A549 (cell line): Measurements from ENCODE around the gene MCRS1. TPM values are rescaled to one million over a fixed set of nuclear protein-coding genes. Genes with fewer than 3 reads are reported as not detected.

Experiments
- ATAC-seq, 2 experiments: fragments of 200-7000 bp in 1 of 2; fragments of >200 bp in 1 of 2; cut with Nextera tagmentation in 1 of 2; cut with Tn5 transposase in 1 of 2; 3 replicates each; pipeline versions ENCODE4 v1.8.0 to v1.9.1; 2018 to 2020; ENCODE audit warnings: mild to moderate bottlenecking in 1 of 2, moderate library complexity in 1 of 2
- CTCF ChIA-PET: fragments of 300-600 bp; sonication (Branson Sonifier 250); formaldehyde crosslinking; extraction: SDS; loops from one replicate; lab custom pipeline; 2021; ENCODE audit warnings: antibody characterized with exemption, inconsistent platforms; lab: Yijun Ruan, JAX
- POLR2A ChIA-PET: fragments of 350-600 bp; formaldehyde crosslinking; extraction: SDS; loops from one replicate; lab custom pipeline; 2021; ENCODE audit warnings: antibody characterized with exemption, inconsistent platforms; lab: Yijun Ruan, JAX
- DNase-seq, 2 experiments: peaks; one replicate each; pipeline versions ENCODE4 v3.0.0 to v3.0.0-alpha.2; 2011 to 2016; ENCODE audit warnings: low read depth in 1 of 2, low spot score in 1 of 2
- FAIRE-seq: peaks from 2 replicates; lab custom pipeline; 2011; peaks lifted over from hg19 to GRCh38; lab: Jason Lieb, UNC
- H3K27ac ChIP-seq, 2 experiments: fragments of >200 bp; sonication (Bioruptor Twin); formaldehyde crosslinking; 3 replicates each; pipeline ENCODE4 v1.5.1; 2016 to 2017
- H3K4me1 ChIP-seq: fragments of >200 bp; sonication (Bioruptor Twin); formaldehyde crosslinking; 3 replicates; pipeline ENCODE4 v1.6.1; 2016
- H3K4me2 ChIP-seq: fragments of >200 bp; sonication (Bioruptor Twin); formaldehyde crosslinking; 3 replicates; pipeline ENCODE4 v1.6.1; 2016
- H3K4me3 ChIP-seq: fragments of >200 bp; sonication (Bioruptor Twin); formaldehyde crosslinking; 3 replicates; pipeline ENCODE4 v1.5.1; 2016
- H3K9me3 ChIP-seq: fragments of >200 bp; sonication (Bioruptor Twin); formaldehyde crosslinking; 3 replicates; pipeline ENCODE4 v1.6.1; 2016
- ATOH8 ChIP-seq: fragments of 250-450 bp; sonication (Bioruptor Pico); IDR thresholded peaks from 2 replicates; pipeline ENCODE4 v1.5.0; 2020; ENCODE audit warnings: low read depth, mild to moderate bottlenecking, moderate library complexity
- CEBPB ChIP-seq, 2 experiments: fragments of >200 bp in 1 of 2; sonication (Bioruptor Twin) in 1 of 2; formaldehyde crosslinking in 1 of 2; IDR thresholded peaks; 2 replicates each; pipeline ENCODE4 v1.6.1; 2012 to 2016
- CTCF ChIP-seq: fragments of >200 bp; sonication (Bioruptor Twin); formaldehyde crosslinking; IDR thresholded peaks from 3 replicates; pipeline ENCODE4 v1.5.1; 2016
- ELK1 ChIP-seq: fragments of 150-350 bp; IDR thresholded peaks from 2 replicates; pipeline ENCODE4 v1.6.1; 2014; ENCODE audit warnings: low read depth, mild to moderate bottlenecking, low read length
- FOSL2 ChIP-seq, 2 experiments: fragments of 450-650 bp in 1 of 2; fragments of >200 bp in 1 of 2; sonication (Bioruptor Twin) in 1 of 2; formaldehyde crosslinking; IDR thresholded peaks; 2 replicates each; pipeline versions ENCODE4 v1.5.0 to v1.6.1; 2016 to 2020; ENCODE audit warnings: mild to moderate bottlenecking in 1 of 2, moderate library complexity in 1 of 2
- FOXS1 ChIP-seq: fragments of 250-450 bp; sonication (Bioruptor Pico); IDR thresholded peaks from 2 replicates; pipeline ENCODE4 v1.5.0; 2020; ENCODE audit warnings: mild to moderate bottlenecking, moderate library complexity
- GATA3 ChIP-seq: IDR thresholded peaks from 2 replicates; pipeline ENCODE4 v1.6.1; 2012; ENCODE audit warnings: borderline replicate concordance
- HES2 ChIP-seq: fragments of >200 bp; sonication (Bioruptor Twin); formaldehyde crosslinking; IDR thresholded peaks from 2 replicates; pipeline ENCODE4 v1.6.1; 2016
- HOXA7 ChIP-seq: fragments of 250-450 bp; sonication (Bioruptor Pico); IDR thresholded peaks from 2 replicates; pipeline ENCODE4 v1.5.0; 2020; ENCODE audit warnings: mild to moderate bottlenecking, moderate library complexity
- KDM1A ChIP-seq: fragments of 200-600 bp; sonication (generic); IDR thresholded peaks from 2 replicates; pipeline ENCODE4 v1.6.1; 2016; ENCODE audit warnings: low read depth, mild to moderate bottlenecking
- KDM5A ChIP-seq: fragments of 200-600 bp; sonication (generic); IDR thresholded peaks from 2 replicates; pipeline ENCODE4 v1.6.1; 2016; ENCODE audit warnings: antibody characterized with exemption, mild to moderate bottlenecking
- MAX ChIP-seq: IDR thresholded peaks from 2 replicates; pipeline ENCODE4 v1.6.1; 2012
- REST ChIP-seq: fragments of 200-600 bp; sonication (generic); IDR thresholded peaks from 2 replicates; pipeline ENCODE4 v1.6.1; 2016; ENCODE audit warnings: antibody characterized with exemption, mild to moderate bottlenecking, moderate library complexity
- SREBF2 ChIP-seq: fragments of 450-650 bp; IDR thresholded peaks from 2 replicates; pipeline ENCODE4 v1.6.1; 2014; ENCODE audit warnings: mild to moderate bottlenecking, moderate library complexity
- TFCP2L1 ChIP-seq: fragments of 250-450 bp; sonication (Bioruptor Pico); IDR thresholded peaks from 2 replicates; pipeline ENCODE4 v1.5.0; 2021; ENCODE audit warnings: mild to moderate bottlenecking
- WGBS: methylation state at CpG from one replicate; pipeline ENCODE4 v1.1.6; 2017; ENCODE audit errors: missing lambda C conversion rate; 5-methylcytosine and 5-hydroxymethylcytosine counted together
- polyA plus RNA-seq, 4 experiments: library from polyadenylated mRNA; depleted of rRNA in 3 of 4; stranded (reverse); fragments of >200 nt; fragmentation: RNase III in 1 of 4; extraction: RNeasy Plus Mini Kit Qiagen cat#74134 plus additional on column Dnase treatment in 1 of 4; gene quantifications; 2 replicates in 3 of 4; 3 replicates in 1 of 4; pipeline ENCODE4 v1.2.3, GENCODE V29; 2011 to 2017

The MCRS1 gene
- polyA plus RNA-seq, 2 of the 4 experiments (the other 2 are of a cell fraction): 64.1 to 68.5 TPM

- peak overlapping the region; percentile 86 for H3K4me2 ChIP-seq
- FAIRE-seq: no peak
- under 1% methylated on average over 19 of the region's 19 CpGs for WGBS
- peak overlapping the region; percentile 65 for H3K4me3 ChIP-seq
- DNase-seq: peak; percentile 27 to 54
- no peaks in the 10 kb centered on the region for H3K9me3 ChIP-seq
- no peak for TF ChIP-seq HES2
- no peak for TF ChIP-seq HOXA7
- no peak for TF ChIP-seq SREBF2
- TF ChIP-seq CEBPB (IDR thresholded peaks at IDR 0.05): no peak
- TF ChIP-seq ATOH8 (CRISPR knock-in tag): no peak
- no peak for TF ChIP-seq FOXS1 (CRISPR knock-in tag)
- TF ChIP-seq KDM1A: no peak
- TF ChIP-seq ELK1: no peak
- CTCF ChIA-PET: interaction anchor here (3.2 to 5.6 kb wide), 2 partner anchors 12 to 15 kb away, joined by 22 to 58 read pairs; no protein-coding TSS in a partner anchor
- peaks cover 13% of the 10 kb centered on the region for H3K4me1 ChIP-seq
- POLR2A ChIA-PET: no interaction called here
- H3K27ac ChIP-seq: peak overlapping the region; percentile 95 to 99
- ATAC-seq: peak; percentile 73 to 78
Measured at GRCh38 chr12:49568442-49569162, 660 bp upstream of the MCRS1 start.

GRCh38 chr12:49567302-49567610, 686 bp downstream of the MCRS1 start:
- WGBS: 12% methylated on average over 11 of the region's 11 CpGs
- TF ChIP-seq KDM5A (no peak), TFCP2L1 (CRISPR knock-in tag) (no peak), GATA3 (no peak), REST (no peak), MAX (no peak), CTCF (no peak), FOSL2 (IDR thresholded peaks at IDR 0.05) (no peak), FOSL2 (CRISPR knock-in tag; IDR thresholded peaks at IDR 0.05) (no peak), SREBF2 (no peak)
- H3K27ac ChIP-seq: peak overlapping the region; percentile 95 to 99
- CTCF ChIA-PET: interaction anchor here (0.6 to 7.0 kb wide), 11 partner anchors 9 to 315 kb away, joined by 3 to 49 read pairs (median 5); partner anchors contain the start of gene DNAJC22
- peak overlapping the region; percentile 65 for H3K4me3 ChIP-seq
- FAIRE-seq (no peak), DNase-seq (no peak), ATAC-seq (peak; percentile 4 to 27; a peak in 3 of 6 replicates)
- H3K4me2 ChIP-seq: peak overlapping the region; percentile 98
- no peaks in the 10 kb centered on the region for H3K9me3 ChIP-seq
- POLR2A ChIA-PET: interaction anchor here (0.6 to 1.1 kb wide), 17 partner anchors 12 to 244 kb away, joined by 3 to 9 read pairs (median 5); partner anchors contain the start of genes SPATS2, TMBIM6 and TROAP
- H3K4me1 ChIP-seq: peaks cover 13% of the 10 kb centered on the region
